Left kidney (tissue), 2 donors: Measurements from ENCODE around the gene ZFYVE28. TPM values are rescaled to one million over a fixed set of nuclear protein-coding genes. Genes with fewer than 3 reads are reported as not detected.

Source experiments
- DNase-seq: peaks from one replicate; pipeline ENCODE4 v3.0.0-alpha.2; 2013
- polyA plus RNA-seq: library from polyadenylated mRNA; unstranded; fragments of 120-200 nt; gene quantifications from one replicate; pipeline ENCODE4 v1.2.1, GENCODE V29; 2013; ENCODE audit not compliant: insufficient read length

The ZFYVE28 gene
- polyA plus RNA-seq, 1 donor, result 2.7 TPM

DNA sequence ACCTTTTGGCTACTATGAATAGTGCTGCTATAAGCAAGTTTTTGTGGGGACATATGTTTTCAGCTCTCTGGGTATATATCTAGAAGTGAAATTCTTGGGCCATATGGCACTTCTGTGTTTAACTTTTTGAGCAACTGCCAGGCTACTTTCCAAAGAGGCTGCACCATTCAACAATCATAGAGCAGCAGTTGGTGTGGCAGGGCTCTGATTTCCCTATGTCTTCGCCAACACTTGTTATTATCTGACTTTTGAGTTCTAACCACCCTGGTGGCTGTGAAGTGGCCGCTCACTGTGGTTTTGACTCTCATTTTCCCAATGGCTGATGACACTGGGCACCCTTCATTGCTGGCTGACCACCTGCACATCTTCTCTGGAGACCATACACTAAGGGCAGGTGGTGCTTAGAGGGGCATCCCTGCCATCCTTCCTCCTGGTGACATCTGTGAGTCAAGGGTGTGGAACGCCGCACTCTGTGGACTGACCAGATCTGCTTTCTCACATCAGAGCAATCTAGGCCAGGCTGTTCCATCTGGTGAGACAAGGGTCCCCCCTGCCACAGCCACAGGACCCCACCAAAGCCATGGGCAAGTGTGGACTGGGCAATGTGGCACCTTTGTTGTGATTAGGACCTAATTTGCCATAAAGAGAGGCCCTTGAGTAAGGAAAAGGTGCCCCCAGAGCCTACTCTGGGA, 49.6 kb downstream of the ZFYVE28 start:
- DNase-seq, result no peak

DNA sequence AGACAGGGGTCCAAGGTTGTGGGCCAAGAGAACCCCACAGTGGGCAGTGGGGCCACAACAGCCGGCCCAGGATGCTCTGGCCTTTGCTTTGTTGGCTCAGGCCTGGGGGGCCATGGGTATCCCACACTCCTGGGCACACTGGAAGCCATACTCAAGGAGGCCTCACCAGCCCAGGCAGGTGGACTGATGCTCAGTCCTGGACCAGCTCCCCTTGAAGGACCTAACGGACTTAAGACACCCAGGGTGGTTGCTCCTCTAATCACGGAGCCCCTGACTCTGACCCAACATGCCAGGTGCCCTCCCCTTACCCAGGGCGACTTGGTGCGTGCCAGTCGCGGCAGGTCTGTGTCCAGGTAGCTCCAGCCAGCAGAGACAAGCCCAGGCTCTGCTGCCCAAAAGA, 50.8 kb downstream of the ZFYVE28 start:
- no peak for DNase-seq

DNA sequence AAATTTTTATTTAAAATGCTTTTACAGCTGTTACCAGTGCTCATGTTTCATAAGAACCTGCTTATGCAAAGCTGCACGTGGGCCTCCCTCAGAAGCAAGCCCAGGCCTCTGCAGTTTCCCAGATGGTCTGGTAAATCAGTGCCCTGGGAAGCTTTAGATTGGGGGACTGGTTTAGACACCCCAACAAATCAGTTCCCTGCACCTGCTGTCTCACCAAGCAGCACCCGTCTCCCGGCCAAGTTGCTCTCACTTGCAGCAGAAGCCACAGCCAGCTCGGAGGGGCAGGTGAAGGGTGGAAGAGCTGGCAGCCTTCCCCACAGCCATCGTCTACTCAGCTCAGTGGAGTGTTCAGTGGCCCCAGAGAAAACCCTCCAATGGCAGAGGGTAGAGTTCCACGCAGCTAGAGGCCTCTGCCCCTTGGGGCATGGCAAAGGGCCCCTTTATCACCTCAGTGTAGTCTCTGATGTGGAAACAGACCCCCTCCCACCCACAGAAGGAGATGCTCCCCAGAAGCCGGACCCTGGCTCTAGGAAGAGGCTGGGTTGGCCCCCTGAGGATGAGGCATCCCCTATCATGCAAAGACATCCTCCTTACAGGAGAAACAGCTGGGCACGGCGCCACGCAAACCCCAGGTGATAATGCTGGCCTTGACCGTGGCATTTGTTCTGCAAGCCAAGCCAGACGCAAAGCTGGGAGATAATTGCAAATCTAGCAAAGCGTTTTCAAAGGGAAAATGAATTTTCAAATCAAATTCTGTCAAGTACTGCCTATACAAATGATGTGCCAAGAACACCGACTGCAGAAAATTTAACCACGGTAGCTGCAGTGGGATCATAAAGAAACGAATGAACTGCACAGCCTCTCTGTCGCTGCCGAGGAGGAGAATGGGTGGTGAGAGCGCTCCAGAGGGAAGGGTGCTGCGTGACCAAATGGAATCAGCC, 51.9 kb downstream of the ZFYVE28 start:
- DNase-seq, result no peak

DNA sequence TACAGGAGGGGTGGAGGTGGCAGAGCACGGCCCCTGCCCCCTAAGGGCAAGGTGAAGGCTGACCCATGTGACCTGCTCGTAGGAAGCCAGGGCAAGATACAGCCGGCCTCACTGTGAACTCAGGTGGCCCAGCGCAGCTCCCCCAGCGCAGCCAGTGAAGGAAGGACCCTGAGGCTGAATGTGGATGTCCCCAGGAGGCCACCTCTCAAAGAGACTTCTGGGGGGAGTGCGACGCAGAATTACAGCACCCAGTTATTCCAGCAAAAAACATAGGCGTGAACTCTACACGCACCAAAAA, 52.6 kb downstream of the ZFYVE28 start:
- no peak for DNase-seq

DNA sequence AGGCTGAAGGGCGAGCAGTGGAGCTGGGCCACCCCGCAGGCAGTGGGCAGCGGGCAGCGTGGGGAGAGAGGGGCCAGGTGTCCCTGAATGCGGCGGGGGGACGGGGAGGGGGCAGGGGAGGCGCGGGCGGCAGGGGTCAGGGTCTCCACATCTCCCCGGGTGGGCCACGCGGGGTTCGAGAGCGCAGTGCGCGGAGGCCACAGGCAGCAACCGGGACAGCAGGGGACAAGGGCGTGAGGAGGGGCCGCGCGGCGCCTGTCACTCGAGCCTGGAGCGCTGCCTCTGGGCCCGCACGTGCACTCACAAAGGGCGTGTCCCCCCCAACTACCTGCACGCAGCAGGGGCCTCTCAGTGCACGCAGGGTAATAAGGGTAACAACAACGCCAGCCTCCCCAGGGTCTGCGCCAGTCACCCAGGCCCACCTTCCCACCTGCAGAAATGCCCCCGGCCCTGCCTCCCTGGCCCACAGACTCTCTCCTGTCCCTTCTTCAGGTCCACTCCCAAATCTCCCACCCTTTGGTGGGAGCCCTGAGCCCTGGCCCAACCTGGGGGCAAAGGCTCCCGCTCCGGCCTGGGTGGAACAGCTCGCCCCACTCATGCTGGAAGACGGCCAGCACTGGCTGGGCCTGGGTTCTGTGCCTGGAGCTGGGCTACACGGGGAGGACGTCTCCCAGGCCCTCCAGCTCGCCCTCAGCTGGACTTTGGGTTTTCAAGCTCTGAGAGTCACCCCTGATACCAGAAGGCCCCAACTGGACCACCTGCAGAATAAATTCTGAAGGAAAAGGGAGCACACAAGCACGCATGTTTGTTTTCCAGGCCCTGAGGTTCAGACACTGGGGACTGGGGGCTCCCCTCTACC, 53.2 kb downstream of the ZFYVE28 start:
- DNase-seq, result no peak

DNA sequence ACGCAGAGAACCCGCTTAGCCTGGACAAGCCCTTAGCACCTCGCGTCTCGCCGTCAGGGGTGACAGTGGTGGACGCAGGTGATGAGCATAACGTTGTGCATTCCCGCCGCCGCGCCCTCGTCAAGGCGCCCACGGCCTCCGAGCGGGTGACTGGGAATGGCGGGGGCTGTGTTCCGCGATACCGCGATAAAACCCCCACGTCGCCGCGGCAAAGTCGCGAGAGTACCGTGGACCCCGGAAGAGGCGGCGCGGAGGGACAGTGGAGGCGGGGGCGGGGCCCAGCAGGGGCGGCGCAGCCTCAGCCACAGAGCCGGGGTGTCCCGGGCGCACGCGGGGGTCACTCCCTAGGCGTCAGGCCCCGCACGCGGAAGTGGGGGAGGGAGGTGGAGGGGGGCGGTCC, 53.8 kb downstream of the ZFYVE28 start:
- no peak for DNase-seq

DNA sequence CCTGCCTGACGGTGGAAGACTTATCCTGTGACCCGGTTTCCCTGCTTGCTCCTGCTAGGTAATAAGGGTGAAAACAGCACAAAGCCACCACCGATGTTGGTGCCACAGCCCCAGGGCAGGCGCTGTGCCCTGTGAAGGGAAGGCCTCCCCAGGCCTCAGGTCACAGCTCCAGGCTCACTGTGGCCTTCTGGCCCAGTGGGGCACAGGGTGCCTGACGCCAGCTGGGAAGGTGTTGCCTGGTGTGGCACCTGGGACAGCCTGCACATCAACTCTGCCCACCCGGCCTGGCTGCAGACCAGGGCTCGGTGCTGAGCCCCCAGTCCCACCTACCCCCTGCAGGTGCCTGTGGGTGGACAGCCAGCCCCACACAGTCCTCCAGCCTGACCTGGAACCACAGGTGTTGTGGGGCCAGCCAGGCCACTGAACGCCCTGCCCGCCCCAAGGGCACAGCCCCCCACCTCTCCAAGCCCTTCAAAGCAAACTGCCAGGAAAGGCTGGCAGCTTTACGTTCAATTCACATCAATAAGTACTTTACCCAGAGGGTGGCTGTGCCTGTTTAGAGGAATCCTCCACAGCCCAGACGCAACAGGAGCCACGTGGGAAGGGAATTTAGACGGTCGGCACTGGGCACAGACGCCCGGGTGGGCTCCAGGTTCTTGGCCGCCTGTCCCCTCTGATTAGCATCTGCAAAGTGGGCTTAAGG, 54.3 kb downstream of the ZFYVE28 start:
- no peak for DNase-seq

DNA sequence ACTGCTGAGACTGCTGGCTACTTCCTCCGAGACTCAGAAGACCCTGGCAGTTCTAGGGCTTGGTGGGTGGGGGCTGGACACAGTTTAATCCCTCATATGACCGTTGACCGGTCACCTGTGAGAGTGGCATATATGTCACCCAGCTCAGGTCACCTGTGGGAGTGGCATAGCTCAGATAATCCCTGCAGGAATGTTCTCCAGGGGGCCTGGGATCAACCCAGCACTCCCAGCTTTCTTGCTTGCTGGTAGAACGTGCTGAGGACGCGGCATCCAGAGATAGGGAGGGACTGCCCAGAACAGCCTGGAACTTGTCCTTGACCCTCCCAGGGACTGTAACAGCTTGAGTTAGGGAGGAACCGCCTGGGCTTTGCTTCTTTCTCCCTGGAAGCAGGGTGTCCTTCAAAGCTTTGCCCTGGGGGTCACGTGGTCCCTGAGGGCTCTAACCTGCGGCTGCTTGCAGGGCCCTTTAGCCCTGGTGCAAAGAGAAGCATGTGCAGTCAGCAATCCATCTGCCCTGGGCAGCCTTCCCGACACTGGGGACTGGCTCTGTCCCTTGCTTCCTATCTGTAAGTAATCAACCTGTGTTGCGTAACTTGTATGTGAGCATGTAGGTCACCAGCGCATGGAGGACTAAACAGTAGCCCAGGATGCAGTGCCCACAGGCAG, 55.3 kb downstream of the ZFYVE28 start:
- DNase-seq, result no peak

DNA sequence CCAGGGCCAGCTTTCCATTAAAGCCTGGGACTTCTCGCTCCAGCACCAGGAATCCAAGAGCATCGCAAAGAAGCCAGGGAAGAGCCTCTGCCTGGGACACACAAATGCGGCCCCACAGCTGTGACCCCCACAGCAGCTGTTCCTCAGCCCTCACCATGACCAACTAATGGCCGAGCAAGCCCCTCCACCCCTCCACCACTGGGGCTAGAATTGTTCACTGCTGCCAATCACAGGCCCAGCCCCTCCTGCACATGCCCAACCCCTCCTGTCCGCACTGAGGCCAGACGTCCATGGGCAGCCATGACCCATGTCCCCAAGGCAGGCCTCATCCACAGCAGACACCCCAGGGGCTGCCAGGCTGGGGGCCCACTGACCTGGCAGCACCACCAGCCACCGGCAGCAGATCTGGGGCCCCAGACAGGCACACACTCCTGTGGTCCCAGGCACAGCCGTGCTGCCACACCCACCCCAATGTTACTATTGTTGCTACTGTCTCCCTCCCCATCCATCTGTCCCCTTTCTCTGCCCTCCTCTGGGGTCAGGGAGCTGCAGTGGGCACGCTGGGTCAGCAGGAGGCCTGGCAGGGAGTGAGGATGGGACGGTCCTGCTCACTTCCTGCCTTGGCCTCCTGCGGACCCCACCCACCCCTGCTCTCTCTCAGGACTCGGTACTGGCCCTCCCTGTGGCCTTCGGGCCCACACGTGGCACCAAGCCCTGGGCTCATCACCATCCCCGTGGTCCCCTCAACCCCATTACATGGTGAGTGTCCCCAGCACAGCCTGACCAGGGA, 56.0 kb downstream of the ZFYVE28 start:
- DNase-seq, result no peak

DNA sequence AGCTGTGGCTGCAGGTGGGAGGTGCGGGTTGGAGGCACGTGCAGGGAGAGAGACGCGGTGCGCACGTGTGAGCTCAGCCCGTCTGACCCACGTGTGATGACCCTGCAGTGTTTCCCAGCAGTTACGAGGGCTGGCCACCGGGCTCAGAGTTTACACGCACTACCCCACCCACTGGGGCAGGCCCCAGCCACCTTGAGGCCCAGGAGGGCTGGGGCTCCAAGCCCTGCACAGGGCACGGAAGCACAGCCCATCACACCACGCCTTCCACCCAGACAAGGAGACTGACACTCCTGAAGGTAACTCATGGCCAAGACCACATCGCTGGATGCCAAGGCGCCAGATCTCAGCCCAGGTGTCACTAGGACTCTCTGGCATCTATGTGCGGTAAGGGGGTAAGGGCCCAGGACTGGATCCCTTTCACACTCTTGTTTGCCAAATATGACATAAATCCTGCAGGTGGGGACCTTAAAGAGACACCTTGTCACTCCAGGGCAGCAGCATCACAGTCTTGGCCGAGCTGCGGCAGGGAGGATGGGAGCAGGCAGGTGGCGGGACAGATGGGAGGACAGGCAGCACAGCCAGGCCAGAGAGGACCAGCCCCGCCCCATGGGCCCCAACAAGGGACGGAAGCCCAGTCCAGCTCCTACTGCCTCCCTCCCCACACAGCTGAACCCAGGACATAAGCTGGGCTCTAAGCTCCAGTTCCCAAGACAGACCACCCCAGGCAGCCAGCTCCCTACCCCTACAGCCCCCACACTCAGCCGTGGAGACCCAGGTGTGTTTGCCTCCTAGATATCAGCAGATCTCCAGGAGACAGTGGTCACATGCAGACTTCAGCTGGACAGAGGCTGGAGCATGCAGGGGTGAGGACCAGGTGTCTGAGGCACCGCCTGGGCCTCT, 56.8 kb downstream of the ZFYVE28 start:
- DNase-seq, result no peak

DNA sequence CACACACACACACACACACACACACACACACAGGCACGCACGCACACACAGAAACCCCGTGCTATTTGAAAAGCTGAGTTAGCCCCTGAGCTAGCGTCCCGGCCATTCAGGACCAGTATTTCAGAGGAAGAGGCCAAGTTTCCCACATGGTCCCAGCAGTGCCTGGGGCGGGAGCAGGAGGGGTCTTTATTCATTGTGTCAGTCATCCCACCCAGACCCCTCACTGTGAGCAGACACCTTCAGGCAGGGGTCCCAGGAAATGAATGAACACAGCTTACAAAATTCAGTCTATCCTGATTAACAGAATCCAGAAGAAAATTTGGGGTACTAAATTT, 58.1 kb downstream of the ZFYVE28 start:
- no peak for DNase-seq

DNA sequence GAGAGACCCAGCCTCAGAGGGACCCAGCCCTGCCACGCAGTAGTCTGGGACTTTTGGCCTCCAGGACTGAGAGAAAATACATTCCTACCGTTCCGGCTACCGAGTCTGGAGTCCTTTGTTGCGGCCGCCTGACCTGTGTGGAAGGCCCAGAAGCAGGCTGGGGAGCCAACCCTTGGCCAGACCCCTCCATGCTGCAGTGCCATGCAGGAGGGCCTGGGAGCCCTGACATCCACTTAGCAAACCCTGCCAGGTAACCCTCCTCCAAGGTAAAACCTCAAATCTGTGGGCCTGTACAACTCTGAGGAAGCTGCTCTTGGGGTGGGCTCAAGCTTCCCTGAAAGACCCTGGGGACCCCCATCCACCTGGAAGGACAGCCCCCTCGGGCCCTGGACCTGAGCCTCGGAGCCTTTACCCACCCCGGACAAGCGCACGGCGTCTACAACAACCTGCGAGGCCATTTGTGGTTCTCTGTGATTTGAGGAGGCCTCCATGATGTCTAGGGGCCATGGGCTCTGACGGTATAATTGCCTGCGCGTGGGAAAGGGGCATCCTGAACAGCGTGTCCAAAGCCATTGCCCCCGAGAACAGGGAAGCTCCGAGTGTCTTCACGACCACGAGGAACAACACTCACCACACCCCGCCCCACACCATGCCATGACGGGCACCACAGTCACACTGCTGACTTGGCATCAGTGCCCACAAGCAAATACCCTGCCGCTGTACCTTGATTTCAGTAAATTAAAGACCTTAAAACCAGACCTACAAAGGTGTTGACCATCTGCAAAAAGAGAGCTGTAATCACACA, 58.7 kb downstream of the ZFYVE28 start:
- DNase-seq, result no peak

DNA sequence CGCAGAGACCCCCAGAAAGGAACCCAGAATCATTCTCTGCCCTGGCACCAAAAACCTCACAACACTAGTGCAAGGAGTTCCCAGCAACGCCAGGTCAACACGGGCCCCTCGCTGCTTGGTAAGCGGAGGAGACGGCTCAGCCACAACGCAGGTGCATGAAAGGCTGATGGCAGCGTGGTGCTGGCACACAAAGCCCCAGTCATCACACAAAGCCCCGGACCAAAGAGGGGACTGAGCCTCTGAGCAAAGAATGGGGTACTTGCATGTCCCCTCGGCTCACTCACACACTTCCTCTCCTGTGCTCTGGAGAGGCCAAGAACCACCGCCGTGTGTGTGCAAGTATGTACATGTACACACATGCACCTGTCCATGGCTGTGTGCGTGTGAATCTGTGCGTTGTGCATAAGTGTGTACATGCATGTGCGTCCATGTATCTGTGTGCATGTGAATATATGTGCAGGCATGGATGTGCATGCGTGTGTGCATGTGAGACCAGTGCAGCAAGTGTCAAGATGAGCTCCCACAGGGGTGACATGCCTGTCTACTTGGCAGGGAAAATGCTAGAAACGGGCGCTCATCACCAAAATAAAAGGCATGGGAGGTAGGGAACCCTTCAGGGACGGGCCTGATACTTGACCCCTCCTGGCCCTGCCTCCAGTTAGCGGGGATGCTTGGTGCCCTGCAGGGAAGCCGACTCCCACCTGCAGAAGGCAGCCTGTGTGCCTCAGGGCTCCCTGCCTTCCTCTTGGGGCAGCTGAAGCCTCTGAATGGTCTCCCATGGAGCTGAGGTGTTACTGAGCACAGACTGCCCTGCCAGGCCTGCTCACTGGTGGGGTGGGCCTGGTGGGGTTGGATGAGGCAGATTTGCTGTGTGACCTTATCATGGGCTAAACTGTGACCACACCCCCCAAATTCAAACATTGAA, 60.4 kb downstream of the ZFYVE28 start:
- DNase-seq, result no peak

DNA sequence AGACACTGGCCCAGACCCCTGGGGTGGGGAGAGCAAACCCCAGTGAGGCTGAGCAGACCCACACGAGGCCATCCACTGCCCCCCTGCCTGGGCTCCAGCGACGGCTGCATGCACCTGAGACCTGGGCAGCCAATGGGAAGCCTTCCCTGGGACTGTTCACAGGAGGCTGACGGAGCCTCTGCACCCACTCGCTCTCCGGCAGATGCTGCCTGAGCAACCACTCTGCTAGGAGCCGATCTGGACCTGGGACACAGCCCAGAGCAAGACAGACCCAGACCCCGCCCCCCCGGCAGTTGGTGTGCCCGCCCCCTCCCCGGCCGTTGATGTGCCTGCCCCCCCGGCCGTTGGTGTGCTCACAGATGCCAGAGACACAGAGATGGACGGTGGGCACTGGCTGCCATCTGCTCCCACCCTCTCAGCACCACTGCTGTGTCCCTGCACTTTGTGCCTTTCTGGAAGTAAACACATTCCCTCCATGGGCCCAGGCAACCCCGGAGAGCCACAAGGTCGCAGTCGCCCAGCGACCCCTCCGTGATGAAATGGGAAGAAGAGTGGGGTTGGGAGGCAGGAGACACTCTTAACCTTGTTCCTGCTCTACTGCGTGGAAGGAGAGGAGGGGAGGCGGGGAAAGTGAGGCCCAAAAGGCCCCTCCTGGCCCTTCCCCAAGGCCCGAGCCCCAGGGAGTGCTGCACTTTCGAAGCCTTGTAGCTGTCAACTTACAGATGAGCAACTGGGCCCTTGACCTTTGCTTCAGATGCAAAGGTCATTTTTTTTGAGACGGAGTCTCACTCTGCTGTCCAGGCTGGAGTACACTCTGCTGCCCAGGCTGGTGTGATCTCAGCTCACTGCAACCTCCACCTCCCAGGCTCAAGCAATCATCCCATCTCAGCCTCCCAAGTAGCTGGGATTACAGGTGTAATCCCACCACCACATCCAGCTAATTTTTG, 62.0 kb downstream of the ZFYVE28 start:
- no peak for DNase-seq

DNA sequence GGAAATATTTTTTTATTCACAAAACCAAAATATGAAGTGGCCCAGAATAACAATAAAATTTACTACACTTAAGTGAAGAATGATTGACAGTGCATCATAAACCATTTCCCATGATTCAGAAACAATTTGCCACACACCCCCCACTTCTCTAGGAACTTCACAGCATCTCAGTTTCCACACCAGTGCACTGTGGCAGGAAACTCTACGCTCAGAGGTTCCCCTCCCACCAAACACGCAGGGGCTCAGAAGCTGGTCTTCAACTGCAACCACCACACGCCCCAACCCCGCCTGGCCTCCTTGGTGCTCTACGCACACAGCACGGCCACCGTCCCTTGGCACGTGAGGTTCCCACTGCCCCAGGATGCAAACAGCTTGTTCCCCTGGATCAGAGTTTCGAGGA, 63.7 kb downstream of the ZFYVE28 start:
- no peak for DNase-seq

DNA sequence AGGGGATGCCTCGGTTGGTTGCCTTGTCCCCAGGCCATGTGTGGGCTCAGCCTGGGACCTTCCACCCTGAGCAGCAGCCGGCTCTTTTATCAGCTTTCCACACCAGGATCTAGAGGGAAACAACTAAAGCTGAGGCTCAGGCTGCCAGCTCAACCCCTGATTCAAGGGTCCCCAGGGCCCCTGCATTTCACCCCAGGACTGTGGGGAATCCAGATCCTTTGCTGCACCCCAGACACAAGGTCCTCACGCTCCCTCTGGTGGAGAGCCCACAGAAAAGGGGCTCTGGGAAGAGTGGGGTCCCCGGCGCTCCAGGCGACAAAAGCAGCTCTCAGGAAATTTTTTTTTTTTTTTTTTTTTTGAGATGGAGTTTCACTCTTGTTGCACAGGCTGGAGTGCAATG, 64.3 kb downstream of the ZFYVE28 start:
- DNase-seq, result no peak
